ENCODE data around the gene FOSL2.

DNA sequence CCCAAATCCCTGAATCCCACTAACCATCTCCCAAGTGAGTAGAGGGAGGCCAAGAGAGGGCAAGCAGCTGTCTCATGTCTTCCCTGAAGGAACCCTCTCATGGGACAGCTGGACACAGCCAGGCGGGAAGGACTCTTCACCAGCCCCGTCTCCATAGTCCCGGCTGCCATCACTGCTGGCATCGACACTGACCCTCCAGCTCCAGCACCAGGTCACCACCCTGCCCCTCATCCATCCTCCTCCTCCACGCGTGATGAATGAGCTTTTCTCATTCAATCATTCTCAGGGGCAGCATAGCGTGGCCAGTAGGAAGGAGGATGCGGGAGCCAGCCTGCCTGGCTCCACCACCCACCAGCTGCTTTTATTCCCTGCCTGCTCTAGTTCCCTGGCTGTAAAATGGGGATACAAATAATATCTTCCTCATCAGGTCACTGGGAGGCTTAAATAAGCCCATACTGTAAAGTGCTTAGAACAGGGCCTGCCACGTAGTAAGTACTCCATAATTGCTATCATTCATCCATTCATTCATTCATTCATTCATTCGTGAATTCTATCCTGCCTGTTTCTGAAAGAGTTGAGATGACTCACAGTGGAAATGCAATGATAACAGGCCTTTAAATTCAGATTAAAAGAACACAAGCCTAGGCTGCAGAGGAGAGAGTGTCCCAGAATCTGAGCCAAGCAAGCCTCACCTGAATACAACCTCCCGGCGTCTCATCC, 30.5 kb upstream of the FOSL2 start:
- TF ChIP-seq, protein P1, sequence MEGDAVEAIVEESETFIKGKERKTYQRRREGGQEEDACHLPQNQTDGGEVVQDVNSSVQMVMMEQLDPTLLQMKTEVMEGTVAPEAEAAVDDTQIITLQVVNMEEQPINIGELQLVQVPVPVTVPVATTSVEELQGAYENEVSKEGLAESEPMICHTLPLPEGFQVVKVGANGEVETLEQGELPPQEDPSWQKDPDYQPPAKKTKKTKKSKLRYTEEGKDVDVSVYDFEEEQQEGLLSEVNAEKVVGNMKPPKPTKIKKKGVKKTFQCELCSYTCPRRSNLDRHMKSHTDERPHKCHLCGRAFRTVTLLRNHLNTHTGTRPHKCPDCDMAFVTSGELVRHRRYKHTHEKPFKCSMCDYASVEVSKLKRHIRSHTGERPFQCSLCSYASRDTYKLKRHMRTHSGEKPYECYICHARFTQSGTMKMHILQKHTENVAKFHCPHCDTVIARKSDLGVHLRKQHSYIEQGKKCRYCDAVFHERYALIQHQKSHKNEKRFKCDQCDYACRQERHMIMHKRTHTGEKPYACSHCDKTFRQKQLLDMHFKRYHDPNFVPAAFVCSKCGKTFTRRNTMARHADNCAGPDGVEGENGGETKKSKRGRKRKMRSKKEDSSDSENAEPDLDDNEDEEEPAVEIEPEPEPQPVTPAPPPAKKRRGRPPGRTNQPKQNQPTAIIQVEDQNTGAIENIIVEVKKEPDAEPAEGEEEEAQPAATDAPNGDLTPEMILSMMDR (conservative IDR thresholded peaks at IDR 0.05; ENCODE audit: low read length): no peak
- TF ChIP-seq EZH2phosphoT487 (IDR thresholded peaks at IDR 0.05; ENCODE audit: borderline replicate concordance): no peak

All from Loucy (cell line).